GM18505 (cell line): ENCODE measurements around the gene PTP4A1.

ENCODE experiments used
- ATAC-seq: cut with Tn5 transposase; IDR thresholded peaks from one replicate; pipeline ENCODE4 v1.9.1; 2021; ENCODE audit not compliant: unreplicated experiment
- POLR2A ChIP-seq: IDR thresholded peaks from 4 replicates; pipeline ENCODE4 v1.6.1; 2011; ENCODE audit warnings: borderline replicate concordance; ENCODE audit not compliant: insufficient read depth, insufficient read length; ENCODE audit errors: extremely low read depth

Gene PTP4A1

GRCh38 chr6:63567966-63568365 lies 4.3 kb upstream of the PTP4A1 start:
- TF ChIP-seq POLR2A = no peak
- no peak for ATAC-seq

DNA sequence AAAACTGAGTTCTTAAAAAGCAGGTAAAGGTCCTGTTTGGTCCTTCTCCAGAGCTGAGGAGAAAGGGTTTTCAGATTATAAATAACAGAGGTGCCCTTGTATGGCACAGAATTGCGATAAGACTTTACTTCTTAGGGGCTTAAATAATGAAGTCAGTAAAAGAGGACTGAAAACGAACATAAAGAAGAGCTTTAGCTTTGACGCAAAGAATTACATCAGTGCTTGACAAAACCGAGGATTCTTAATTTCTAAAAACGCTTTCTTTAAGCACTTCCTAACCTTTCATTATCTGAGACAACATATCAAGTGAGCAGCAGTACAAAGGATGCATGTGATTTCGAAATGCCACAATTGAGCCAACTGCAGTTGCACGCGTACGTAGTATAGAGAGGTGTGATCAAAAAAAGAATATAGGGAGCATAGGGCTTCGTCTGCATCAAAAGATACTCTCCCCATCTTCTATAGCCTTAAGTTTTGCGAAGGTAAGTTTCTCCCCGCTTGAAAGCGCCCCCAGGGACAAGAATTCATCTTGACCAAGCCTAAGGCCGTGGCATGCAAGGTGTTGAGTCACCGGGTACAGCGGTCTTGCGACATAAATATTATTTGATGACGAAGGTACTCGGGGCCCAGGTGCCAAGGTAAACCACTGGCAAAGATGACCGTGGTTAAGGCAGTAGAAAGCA lies 778 bp upstream of the PTP4A1 start:
- ATAC-seq = no peak
- no peak for TF ChIP-seq POLR2A

DNA sequence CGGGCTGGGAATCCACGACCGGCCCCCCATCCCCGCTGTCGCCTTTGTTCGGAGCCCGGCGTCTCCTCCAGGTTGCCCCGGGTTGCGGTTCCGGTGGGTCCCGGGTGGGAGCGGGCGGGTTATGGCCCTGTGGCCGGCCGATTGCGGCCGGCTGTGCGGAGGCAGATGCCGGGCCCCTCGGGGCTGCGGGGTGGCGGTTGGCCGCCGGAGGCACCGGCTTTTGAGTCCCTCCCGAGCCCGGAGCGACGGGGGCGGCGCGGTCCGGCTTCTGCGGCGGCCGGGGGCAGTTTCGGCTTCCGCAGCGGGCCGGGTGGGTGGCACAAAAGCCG lies 431 bp downstream of the PTP4A1 start:
- no peak for TF ChIP-seq POLR2A
- ATAC-seq = peak; percentile 3

DNA sequence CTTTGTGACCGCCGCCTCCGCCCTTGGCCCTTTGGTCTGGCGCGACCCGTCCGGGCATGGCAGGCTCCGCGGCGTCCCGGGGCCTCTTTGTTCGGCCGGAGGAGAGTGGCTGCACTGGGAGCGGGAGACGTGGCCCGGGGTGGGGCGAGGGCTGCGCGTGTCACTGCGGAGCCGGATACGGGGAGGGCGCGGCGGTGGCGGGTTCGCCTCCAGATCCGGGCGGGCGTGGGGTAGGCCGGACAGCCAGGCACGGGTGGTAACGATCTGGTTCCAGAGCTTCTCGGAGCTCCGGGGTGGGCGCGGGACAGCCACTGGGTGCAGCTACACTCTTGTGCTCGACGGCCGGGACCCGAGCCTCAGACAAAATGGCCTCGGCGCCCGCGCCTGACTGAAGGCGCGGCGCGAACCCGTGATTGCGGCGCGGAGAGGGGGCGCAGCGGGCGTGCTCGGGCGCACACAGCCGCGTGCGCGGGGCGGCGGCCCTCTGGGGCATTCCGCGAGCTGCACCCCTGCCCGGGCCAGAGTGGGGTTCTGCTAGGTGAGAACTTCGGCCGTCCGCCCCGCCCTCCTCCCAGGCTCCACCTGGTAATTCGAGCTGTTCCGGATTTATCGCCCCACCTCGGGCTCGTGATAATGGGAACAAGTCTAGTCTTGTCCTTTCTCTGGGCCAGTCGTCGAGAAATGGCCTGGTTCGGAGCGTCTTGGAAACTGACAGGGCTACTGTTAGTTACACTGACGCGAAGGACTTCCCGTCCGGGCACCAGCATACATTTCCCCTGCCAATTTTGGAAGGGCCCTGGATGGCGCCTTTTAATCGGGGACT lies 1.0 kb downstream of the PTP4A1 start:
- peak; percentile 39 for ATAC-seq

GRCh38 chr6:63573899-63574553 lies 1.7 kb downstream of the PTP4A1 start:
- no peak for TF ChIP-seq POLR2A
- peak; percentile 3 for ATAC-seq

More for the DNA sequence above, 1.0 kb downstream of the PTP4A1 start:
- peak; percentile 92 for TF ChIP-seq POLR2A

DNA sequence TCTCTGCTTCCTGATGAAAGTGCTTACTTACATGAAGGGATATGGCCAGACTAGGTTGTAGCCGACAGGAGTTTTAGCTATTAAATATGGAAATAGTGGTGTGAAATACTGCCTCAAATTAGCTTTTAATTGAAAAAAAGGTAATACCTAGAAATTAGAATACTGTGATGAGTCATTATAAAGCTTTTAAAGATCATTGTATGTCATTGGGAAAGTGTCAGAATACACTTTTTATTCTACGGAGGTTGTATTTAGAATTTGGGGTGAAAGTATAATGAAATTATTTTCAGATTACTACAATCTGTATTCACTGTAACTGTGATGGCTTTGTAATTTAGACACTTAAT lies 2.2 kb downstream of the PTP4A1 start:
- TF ChIP-seq POLR2A = no peak
- ATAC-seq = no peak

- no peak for ATAC-seq
- TF ChIP-seq POLR2A = no peak
Observed at GRCh38 chr6:63576147-63576772, 4.0 kb downstream of the PTP4A1 start.

DNA sequence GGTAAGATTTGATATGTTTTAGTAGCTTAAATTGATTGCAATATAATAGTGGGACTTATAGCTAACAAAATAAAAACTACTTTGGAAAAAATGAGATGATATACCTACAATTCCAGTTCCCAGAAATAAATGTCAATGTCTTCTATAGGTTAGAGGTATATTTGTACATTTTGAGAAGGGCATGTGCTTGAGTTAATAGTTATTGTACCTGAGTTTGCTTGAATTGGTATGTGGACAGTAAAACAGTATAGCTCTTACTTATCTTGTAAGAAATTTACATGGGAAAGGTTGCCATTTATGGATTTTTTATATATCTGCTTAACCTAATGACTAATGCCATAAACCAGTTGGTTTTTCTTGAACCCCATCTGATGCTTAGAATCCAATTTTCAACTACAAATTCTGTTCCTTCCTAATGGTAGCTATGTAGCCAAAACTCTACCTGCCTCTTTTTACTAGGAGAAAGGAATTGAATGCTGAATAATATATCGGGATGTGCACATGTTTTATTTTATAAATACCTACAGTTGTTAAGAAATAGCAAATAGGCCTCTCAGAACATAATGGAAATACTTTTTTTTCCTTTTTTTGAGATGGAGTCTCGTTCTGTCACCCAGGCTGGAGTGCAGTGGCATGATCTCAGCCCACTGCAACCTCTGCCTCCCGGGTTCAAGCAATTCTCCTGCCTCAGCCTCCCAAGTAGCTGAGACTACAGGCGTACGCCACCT lies 4.9 kb downstream of the PTP4A1 start:
- ATAC-seq = no peak
- TF ChIP-seq POLR2A = no peak

- ATAC-seq = no peak
- no peak for TF ChIP-seq POLR2A
Observed at GRCh38 chr6:63578757-63579156, 6.5 kb downstream of the PTP4A1 start.

- no peak for ATAC-seq
- no peak for TF ChIP-seq POLR2A
Observed at GRCh38 chr6:63579937-63580703, 7.8 kb downstream of the PTP4A1 start.

GRCh38 chr6:63580704-63580961 lies 8.4 kb downstream of the PTP4A1 start:
- no peak for ATAC-seq
- no peak for TF ChIP-seq POLR2A

DNA sequence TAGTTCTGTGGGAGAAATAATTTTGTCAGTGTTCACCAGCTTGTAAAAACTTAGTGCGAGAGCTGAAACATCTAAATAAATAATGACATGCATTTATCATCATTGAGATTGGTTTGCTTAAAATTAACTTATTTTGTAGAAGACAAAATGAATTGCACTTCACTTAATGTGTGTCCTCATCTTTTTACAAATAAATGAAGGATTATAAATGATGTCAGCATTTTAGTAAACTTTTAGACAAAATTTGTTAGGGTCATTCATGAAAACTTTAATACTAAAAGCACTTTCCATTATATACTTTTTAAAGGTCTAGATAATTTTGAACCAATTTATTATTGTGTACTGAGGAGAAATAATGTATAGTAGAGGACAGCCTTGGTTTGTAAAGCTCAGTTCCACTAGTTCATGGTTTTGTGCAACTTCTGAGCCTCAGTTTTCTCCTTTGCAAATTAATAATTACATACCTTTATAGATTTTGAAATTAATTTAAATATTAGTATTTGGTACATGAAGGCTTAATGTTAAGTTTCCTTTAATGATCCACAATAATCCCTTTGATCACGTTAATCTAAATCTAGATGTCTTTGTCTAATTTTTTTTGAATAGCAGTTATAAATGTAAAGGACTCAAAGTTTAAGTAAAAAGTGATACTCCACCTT lies 9.2 kb downstream of the PTP4A1 start:
- no peak for ATAC-seq
- no peak for TF ChIP-seq POLR2A
